Mesendoderm (in vitro differentiated cells): ENCODE data around the gene STAT5B.

Experiments
- DNase-seq: peaks from one replicate; pipeline ENCODE4 v3.0.0; 2013
- H2AK5ac ChIP-seq: 2 replicates; pipeline ENCODE4 v1.6.1; 2013; ENCODE audit warnings: low read length, inconsistent platforms
- H2BK120ac ChIP-seq: 2 replicates; pipeline ENCODE4 v1.6.1; 2013; ENCODE audit warnings: low read depth, mild to moderate bottlenecking, low read length, moderate library complexity, mixed read lengths
- H2BK15ac ChIP-seq: replicated peaks from 2 replicates; pipeline ENCODE4 v1.6.1; 2013; ENCODE audit warnings: low read depth, mild to moderate bottlenecking, moderate library complexity
- H2BK5ac ChIP-seq: 2 replicates; pipeline ENCODE4 v1.6.1; 2013; ENCODE audit warnings: low read length, inconsistent platforms
- H3K18ac ChIP-seq: 2 replicates; pipeline ENCODE4 v1.6.1; 2013; ENCODE audit warnings: mild to moderate bottlenecking, low read length, mixed read lengths
- H3K23ac ChIP-seq: one replicate; pipeline ENCODE4 v1.6.1; 2013; ENCODE audit warnings: low read length
- H3K27ac ChIP-seq: 2 replicates; pipeline ENCODE4 v1.5.1; 2013; ENCODE audit warnings: low read depth, mild to moderate bottlenecking, inconsistent platforms, low read length, moderate library complexity
- H3K27me3 ChIP-seq: 2 replicates; pipeline ENCODE4 v1.6.1; 2013; ENCODE audit warnings: low read length, control low read depth, mild to moderate bottlenecking, inconsistent platforms; ENCODE audit not compliant: insufficient read depth, poor library complexity
- H3K36me3 ChIP-seq: 2 replicates; pipeline ENCODE4 v1.6.1; 2013; ENCODE audit warnings: low read length, inconsistent platforms; ENCODE audit not compliant: control insufficient read depth, insufficient read depth
- H3K4ac ChIP-seq: one replicate; pipeline ENCODE4 v1.6.1; 2013; ENCODE audit warnings: low read depth, mild to moderate bottlenecking, low read length, moderate library complexity
- H3K4me1 ChIP-seq: 2 replicates; pipeline ENCODE4 v1.6.1; 2013; ENCODE audit warnings: low read depth, low read length, inconsistent platforms; ENCODE audit not compliant: control insufficient read depth
- H3K4me2 ChIP-seq: 2 replicates; pipeline ENCODE4 v1.6.1; 2013; ENCODE audit warnings: low read length
- H3K4me3 ChIP-seq: 2 replicates; pipeline ENCODE4 v1.5.1; 2013; ENCODE audit warnings: mild to moderate bottlenecking, low read length
- H3K56ac ChIP-seq: one replicate; pipeline ENCODE4 v1.6.1; 2013; ENCODE audit warnings: low read length
- H3K79me1 ChIP-seq: 2 replicates; pipeline ENCODE4 v1.6.1; 2013; ENCODE audit warnings: low read length, inconsistent platforms
- H3K79me2 ChIP-seq: 2 replicates; pipeline ENCODE4 v1.6.1; 2013; ENCODE audit warnings: mild to moderate bottlenecking, low read length; ENCODE audit not compliant: control insufficient read depth, insufficient read depth
- H3K9ac ChIP-seq: 2 replicates; pipeline ENCODE4 v1.6.1; 2013; ENCODE audit warnings: low read length, inconsistent platforms
- H4K5ac ChIP-seq: one replicate; pipeline ENCODE4 v1.6.1; 2013; ENCODE audit warnings: low read length
- H4K8ac ChIP-seq: one replicate; pipeline ENCODE4 v1.6.1; 2013; ENCODE audit warnings: low read depth, mild to moderate bottlenecking, control low read depth, low read length, moderate library complexity
- WGBS: extraction: QIAGEN DNeasy Blood & Tissue Kit; methylation state at CpG from one replicate; pipeline ENCODE4 v1.1.7; 2013; ENCODE audit warnings: low lambda C conversion rate, missing lambda C conversion rate; ENCODE audit not compliant: insufficient coverage; ENCODE audit errors: extremely low coverage; 5-methylcytosine and 5-hydroxymethylcytosine counted together

The STAT5B gene

DNA sequence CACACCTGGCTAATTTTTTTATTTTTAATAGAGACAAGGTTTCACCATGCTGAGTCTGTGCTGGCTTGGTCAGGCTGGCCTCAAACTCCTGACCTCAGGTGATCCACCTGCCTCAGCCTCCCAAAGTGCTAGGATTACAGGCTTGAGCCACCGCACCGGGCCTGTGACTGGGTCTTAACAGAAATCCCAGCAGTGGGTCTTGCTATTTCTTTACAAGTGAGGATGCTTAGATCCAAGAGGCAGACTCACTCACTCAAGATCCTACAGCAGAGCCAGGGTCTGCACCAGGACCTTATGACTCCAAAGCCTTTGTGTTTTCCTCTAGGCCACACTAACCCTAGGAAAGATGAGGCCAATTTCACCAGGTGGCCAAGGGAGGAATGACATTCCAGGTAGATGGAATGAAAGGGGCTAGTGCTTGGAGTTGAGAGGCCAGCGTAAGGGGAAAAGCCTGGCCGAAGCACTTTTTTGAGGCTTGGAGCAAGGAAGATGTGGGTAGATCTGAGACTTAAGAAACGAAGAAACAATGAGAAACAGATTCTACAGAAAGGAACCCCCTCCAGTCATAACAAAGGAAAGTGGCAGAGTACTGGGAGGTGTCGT lies 6.4 kb upstream of the STAT5B start:
- Histone ChIP-seq H2BK120ac (no peak overlapping the region), H2BK15ac (no peak overlapping the region), H3K4me2 (no peak overlapping the region), H3K36me3 (no peaks in the 10 kb centered on the region), H3K18ac (no peak overlapping the region), H3K9ac (no peak overlapping the region), H3K79me1 (no peaks in the 10 kb centered on the region), H3K27me3 (no peaks in the 10 kb centered on the region), H4K8ac (no peak overlapping the region), H3K4me1 (no peaks in the 10 kb centered on the region), H3K56ac (no peak overlapping the region), H3K27ac (no peak overlapping the region), H3K4me3 (no peak overlapping the region), H4K5ac (no peak overlapping the region), H2AK5ac (no peak overlapping the region), H3K79me2 (no peaks in the 10 kb centered on the region), H2BK5ac (no peak overlapping the region), H3K23ac (no peak overlapping the region), H3K4ac (no peak overlapping the region)
- WGBS = no CpG with 5 or more reads among the region's 6 CpGs
- DNase-seq = peak; percentile 57

GRCh38 chr17:42281571-42282096 lies 5.4 kb upstream of the STAT5B start:
- Histone ChIP-seq H3K4me3 (no peak overlapping the region), H2BK15ac (no peak overlapping the region), H3K4me2 (no peak overlapping the region), H2AK5ac (no peak overlapping the region), H3K4ac (no peak overlapping the region), H4K8ac (no peak overlapping the region), H3K56ac (no peak overlapping the region), H4K5ac (no peak overlapping the region), H3K36me3 (no peaks in the 10 kb centered on the region), H3K4me1 (no peaks in the 10 kb centered on the region), H2BK5ac (no peak overlapping the region), H3K18ac (no peak overlapping the region), H3K27me3 (no peaks in the 10 kb centered on the region), H3K9ac (no peak overlapping the region), H3K27ac (no peak overlapping the region), H3K23ac (no peak overlapping the region), H3K79me1 (no peaks in the 10 kb centered on the region), H3K79me2 (no peaks in the 10 kb centered on the region), H2BK120ac (no peak overlapping the region)
- DNase-seq = no peak
- WGBS = no CpG with 5 or more reads among the region's 7 CpGs

DNA sequence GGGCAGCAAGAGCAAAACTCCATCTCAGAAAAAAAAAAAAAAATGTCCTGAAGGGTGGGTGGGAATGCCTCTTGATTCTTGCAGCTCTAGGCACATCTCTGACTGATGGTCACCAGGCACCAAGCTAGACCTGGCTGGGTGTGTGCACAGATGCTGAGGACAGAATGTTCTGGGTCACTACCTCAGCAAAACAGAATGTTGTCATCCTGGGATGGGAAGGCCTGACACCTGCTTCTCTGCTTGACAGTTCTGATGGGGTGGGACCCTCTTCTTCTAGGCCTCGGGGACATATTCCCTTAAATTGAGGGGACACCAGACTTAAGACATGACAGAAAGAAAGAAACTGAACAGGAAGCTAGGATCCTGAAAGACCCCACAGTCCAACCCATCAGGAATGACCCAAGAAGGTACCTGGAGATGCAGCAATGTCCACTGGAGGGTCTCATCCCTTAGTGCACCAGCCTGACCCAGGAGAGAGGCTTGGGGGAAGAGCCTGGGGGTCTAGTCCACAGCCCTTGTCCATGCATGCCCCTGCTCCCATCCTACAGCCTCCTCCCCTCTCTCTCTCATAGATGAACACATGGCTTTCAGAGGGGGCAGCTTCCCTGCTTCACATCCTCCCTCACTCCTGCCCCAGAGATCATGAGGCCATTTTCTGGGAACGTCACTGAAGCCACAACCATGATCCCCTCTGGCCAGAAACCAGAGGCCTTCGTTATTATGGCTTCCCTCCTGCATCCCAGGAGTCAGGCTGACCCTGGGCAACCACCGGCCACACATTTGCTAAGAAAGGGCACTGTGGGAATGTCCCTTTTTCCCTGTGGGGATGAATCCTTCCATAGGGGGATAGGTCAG lies 3.8 kb upstream of the STAT5B start:
- Histone ChIP-seq H2BK15ac (no peak overlapping the region), H3K18ac (no peak overlapping the region), H3K27me3 (no peaks in the 10 kb centered on the region), H3K27ac (no peak overlapping the region), H2AK5ac (no peak overlapping the region), H4K5ac (no peak overlapping the region), H3K9ac (no peak overlapping the region), H3K4ac (no peak overlapping the region), H2BK120ac (no peak overlapping the region), H3K4me1 (no peaks in the 10 kb centered on the region), H3K79me2 (no peaks in the 10 kb centered on the region), H3K79me1 (no peaks in the 10 kb centered on the region), H3K36me3 (no peaks in the 10 kb centered on the region), H3K56ac (no peak overlapping the region), H2BK5ac (no peak overlapping the region), H3K4me2 (no peak overlapping the region), H3K4me3 (no peak overlapping the region), H3K23ac (no peak overlapping the region), H4K8ac (no peak overlapping the region)
- no peak for DNase-seq
- WGBS = no CpG with 5 or more reads among the region's 4 CpGs

- H3K27ac ChIP-seq = no peak overlapping the region
- no peaks in the 10 kb centered on the region for H3K36me3 ChIP-seq
- H2BK15ac ChIP-seq = no peak overlapping the region
- no peak overlapping the region for H2BK5ac ChIP-seq
- no peak overlapping the region for H3K4ac ChIP-seq
- no peak overlapping the region for H3K18ac ChIP-seq
- no peak overlapping the region for H3K9ac ChIP-seq
- H3K23ac ChIP-seq = no peak overlapping the region
- H3K4me3 ChIP-seq = no peak overlapping the region
- H2BK120ac ChIP-seq = no peak overlapping the region
- H3K79me1 ChIP-seq = peaks cover 2% of the 10 kb centered on the region
- peaks cover 3% of the 10 kb centered on the region for H3K4me1 ChIP-seq
- no peaks in the 10 kb centered on the region for H3K27me3 ChIP-seq
- no CpG with 5 or more reads among the region's 6 CpGs for WGBS
- no peak overlapping the region for H4K8ac ChIP-seq
- H4K5ac ChIP-seq = no peak overlapping the region
- peaks cover 12% of the 10 kb centered on the region for H3K79me2 ChIP-seq
- peak overlapping the region; percentile 92 for H3K56ac ChIP-seq
- H2AK5ac ChIP-seq = no peak overlapping the region
- DNase-seq = no peak
- no peak overlapping the region for H3K4me2 ChIP-seq
These were observed 1.1 kb upstream of the STAT5B start for GRCh38 chr17:42277342-42277712.

DNA sequence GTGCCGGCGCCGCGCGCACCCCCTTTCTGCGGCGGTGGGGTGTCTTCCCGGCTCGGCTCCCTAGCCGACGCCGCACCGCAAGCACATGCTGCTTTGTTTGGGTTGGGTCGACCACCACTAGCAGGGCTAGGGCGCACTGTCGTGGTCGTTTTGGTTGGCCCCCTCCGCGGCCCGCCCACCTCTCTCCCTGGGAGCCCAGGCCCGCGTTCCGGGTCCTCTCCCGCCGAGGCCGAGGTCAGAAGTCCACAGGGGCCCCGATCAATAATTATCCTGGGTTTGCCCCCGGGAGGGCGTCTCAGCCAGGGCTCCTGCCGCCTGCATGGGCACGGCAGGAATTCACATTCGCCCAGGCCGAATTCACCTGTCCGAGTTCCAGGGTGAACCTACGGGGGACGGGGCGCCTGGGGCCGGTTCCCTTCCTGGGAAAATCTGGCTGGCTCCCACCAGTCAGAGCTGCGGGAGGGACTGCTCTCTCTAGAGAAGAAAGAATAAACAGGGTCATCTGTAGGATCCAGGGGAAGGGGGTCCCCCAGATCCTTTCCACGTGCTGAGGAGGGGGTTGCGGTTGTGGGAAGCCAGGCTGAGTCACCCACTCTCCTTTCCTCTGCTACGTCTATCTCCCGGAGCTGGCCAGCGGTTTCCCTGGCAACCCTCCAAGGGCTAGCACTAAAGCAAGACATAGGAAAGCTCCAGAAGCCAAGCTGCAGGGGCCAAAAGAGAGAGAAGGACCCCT lies 584 bp upstream of the STAT5B start:
- peak; percentile 72 for DNase-seq
- H2BK5ac ChIP-seq = no peak overlapping the region
- H3K18ac ChIP-seq = peak overlapping the region; percentile 97
- H3K23ac ChIP-seq = no peak overlapping the region
- peaks cover 13% of the 10 kb centered on the region for H3K79me2 ChIP-seq
- no peak overlapping the region for H2BK15ac ChIP-seq
- H3K27me3 ChIP-seq = no peaks in the 10 kb centered on the region
- H3K4me1 ChIP-seq = peaks cover 3% of the 10 kb centered on the region
- H3K36me3 ChIP-seq = no peaks in the 10 kb centered on the region
- peak overlapping the region; percentile 81 for H3K9ac ChIP-seq
- H3K4ac ChIP-seq = peak overlapping the region; percentile 98
- peak overlapping the region; percentile 67 for H4K8ac ChIP-seq
- H3K56ac ChIP-seq = peak overlapping the region; percentile 92
- H3K27ac ChIP-seq = no peak overlapping the region
- no peak overlapping the region for H2AK5ac ChIP-seq
- no peak overlapping the region for H4K5ac ChIP-seq
- peak overlapping the region; percentile 52 for H3K4me3 ChIP-seq
- peaks cover 2% of the 10 kb centered on the region for H3K79me1 ChIP-seq
- no CpG with 5 or more reads among the region's 44 CpGs for WGBS
- H2BK120ac ChIP-seq = peak overlapping the region; percentile 65
- peak overlapping the region; percentile 58 for H3K4me2 ChIP-seq
